Vagina (tissue), 2 donors: ENCODE data around the gene LMO7.

ENCODE experiments used
- CTCF ChIP-seq, 3 experiments: fragments of 450-650 bp in 2 of 3; fragments of 200-600 bp in 1 of 3; sonication (generic) in 1 of 3; IDR thresholded peaks; one replicate each; pipeline ENCODE4 v1.5.1; 2017 to 2019; ENCODE audit warnings: antibody characterized with exemption in 3 of 3, mild to moderate bottlenecking in 2 of 3, moderate library complexity in 2 of 3
- POLR2A ChIP-seq, 2 donors: fragments of 450-650 bp; IDR thresholded peaks; one replicate each; pipeline ENCODE4 v1.6.1; 2017; ENCODE audit warnings: antibody characterized with exemption in 2 of 2, mild to moderate bottlenecking in 2 of 2, moderate library complexity in 2 of 2
- POLR2AphosphoS5 ChIP-seq, 2 donors: sonication (generic); formaldehyde crosslinking; IDR thresholded peaks; one replicate each; pipeline ENCODE4 v1.9.0; 2017; ENCODE audit warnings: antibody characterized with exemption in 2 of 2, mild to moderate bottlenecking in 2 of 2, low read depth in 1 of 2; ENCODE audit not compliant: insufficient read depth in 1 of 2

- TF ChIP-seq POLR2AphosphoS5 (IDR thresholded peaks at IDR 0.05; ENCODE audit: insufficient read depth in 1 of 2, low read depth in 1 of 2) (no peak), POLR2A (IDR thresholded peaks at IDR 0.05) (no peak), CTCF (IDR thresholded peaks at IDR 0.05) (no peak)
These were observed 170.0 kb downstream of the LMO7 start for GRCh38 chr13:75806117-75806516.
